Measurements from ENCODE around the gene PCIF1. TPM values are rescaled to one million over a fixed set of nuclear protein-coding genes. Genes with fewer than 3 reads are reported as not detected.

PCIF1 gene
- total RNA-seq, 1 experiment from 2014 or later, result 26.8 TPM

DNA sequence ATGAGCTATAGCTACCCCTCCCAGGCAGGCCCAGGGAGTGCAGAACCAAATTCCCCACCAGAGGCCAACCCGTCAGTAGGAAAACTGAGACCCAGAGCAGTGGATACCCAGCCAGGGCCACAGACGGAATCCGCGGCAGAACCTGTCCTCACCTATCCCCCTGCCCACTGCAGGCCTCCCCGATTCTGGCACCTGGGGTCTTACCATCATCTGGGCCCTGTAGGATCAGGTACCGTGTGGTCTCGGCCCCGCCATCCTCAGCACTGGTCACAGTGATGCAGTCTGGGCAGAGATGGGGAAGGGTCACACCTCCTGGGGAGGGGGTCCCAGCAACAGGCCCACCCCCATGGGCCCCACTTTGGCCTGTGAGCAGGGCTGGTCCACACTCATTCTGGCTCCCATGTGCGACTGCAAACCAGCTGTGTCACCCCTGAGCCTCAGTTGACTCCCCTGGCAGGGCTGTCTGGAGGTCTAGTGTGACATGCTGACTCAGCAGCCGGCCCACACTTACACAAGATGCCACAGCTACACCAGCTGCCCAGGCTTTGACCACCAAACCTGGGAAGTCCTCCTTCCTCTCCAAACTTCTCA is 33.7 kb downstream of the PCIF1 start:
- H3K79me2 ChIP-seq (ENCODE audit: insufficient read depth, low read length), result no peaks in the 10 kb centered on the region
- no peaks in the 10 kb centered on the region for H3K79me1 ChIP-seq (ENCODE audit: insufficient read depth, low read depth, low read length, poor library complexity, severe bottlenecking)
- no peak overlapping the region for H3K27ac ChIP-seq (ENCODE audit: insufficient read length, low read depth, low read length)
- Mint-ChIP-seq H3K27me3 (ENCODE audit: low read depth) (no peaks in the 10 kb centered on the region; the same call in 1 of the 2 replicates), H3K36me3 (ENCODE audit: insufficient read depth in 1 of 3, low read depth in 3 of 3) (peaks cover 4 to 41% (median 27%) of the 10 kb centered on the region in 3 experiments; a peak in 6 of 7 replicates), H3K27ac (no peak overlapping the region), H3K9me3 (no peaks in the 10 kb centered on the region; a peak in 1 of 5 replicates), H3K4me1 (peaks cover 12 to 14% of the 10 kb centered on the region in 2 experiments), H3K4me3 (no peak overlapping the region)
- H2AFZ ChIP-seq (ENCODE audit: low read length), result no peak overlapping the region
- no peaks in the 10 kb centered on the region for H3K9me3 ChIP-seq (ENCODE audit: control insufficient read depth, low read depth, low read length)
- H3K4me1 ChIP-seq (ENCODE audit: insufficient read depth, low read length), result no peaks in the 10 kb centered on the region
- no peak overlapping the region for H2BK12ac ChIP-seq (ENCODE audit: insufficient read length, low read depth, low read length)
- no peak overlapping the region for H2BK5ac ChIP-seq (ENCODE audit: insufficient read length, low read length)
- TF ChIP-seq, protein P1, sequence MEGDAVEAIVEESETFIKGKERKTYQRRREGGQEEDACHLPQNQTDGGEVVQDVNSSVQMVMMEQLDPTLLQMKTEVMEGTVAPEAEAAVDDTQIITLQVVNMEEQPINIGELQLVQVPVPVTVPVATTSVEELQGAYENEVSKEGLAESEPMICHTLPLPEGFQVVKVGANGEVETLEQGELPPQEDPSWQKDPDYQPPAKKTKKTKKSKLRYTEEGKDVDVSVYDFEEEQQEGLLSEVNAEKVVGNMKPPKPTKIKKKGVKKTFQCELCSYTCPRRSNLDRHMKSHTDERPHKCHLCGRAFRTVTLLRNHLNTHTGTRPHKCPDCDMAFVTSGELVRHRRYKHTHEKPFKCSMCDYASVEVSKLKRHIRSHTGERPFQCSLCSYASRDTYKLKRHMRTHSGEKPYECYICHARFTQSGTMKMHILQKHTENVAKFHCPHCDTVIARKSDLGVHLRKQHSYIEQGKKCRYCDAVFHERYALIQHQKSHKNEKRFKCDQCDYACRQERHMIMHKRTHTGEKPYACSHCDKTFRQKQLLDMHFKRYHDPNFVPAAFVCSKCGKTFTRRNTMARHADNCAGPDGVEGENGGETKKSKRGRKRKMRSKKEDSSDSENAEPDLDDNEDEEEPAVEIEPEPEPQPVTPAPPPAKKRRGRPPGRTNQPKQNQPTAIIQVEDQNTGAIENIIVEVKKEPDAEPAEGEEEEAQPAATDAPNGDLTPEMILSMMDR (conservative IDR thresholded peaks at IDR 0.05), result no peak
- H3K4me2 ChIP-seq (ENCODE audit: insufficient read depth, insufficient read length, low read length), result no peak overlapping the region
- H3K9ac ChIP-seq (ENCODE audit: extremely low read depth, insufficient read length, low read length), result no peak overlapping the region
- no peak overlapping the region for H3T11ph ChIP-seq (ENCODE audit: low read length)
- no peak for DNase-seq
- H3K14ac ChIP-seq (ENCODE audit: insufficient read depth, low read length), result no peak overlapping the region
- no CpG with 5 or more reads among the region's 10 CpGs for WGBS (ENCODE audit: extremely low coverage, insufficient read length, low lambda C conversion rate)
- no peak overlapping the region for H2BK120ac ChIP-seq (ENCODE audit: low read depth, low read length, poor library complexity, severe bottlenecking)
- H2BK20ac ChIP-seq (ENCODE audit: low read depth, low read length, poor library complexity, severe bottlenecking), result no peak overlapping the region
- H4K5ac ChIP-seq (ENCODE audit: insufficient read length, low read depth, low read length), result no peak overlapping the region
- H4K8ac ChIP-seq (replicated peaks; ENCODE audit: insufficient read length, low read depth, low read length), result no peak overlapping the region
- peaks cover 5% of the 10 kb centered on the region for H3K23me2 ChIP-seq (ENCODE audit: insufficient read length, low read depth, low read length, poor library complexity, severe bottlenecking)
- no peak overlapping the region for H3K18ac ChIP-seq (ENCODE audit: insufficient read length, low read depth, low read length)
- no peak overlapping the region for H3K4ac ChIP-seq (ENCODE audit: low read depth, low read length)
- no peaks in the 10 kb centered on the region for H3K27me3 ChIP-seq (ENCODE audit: insufficient read depth, low read length)
- H2BK15ac ChIP-seq (ENCODE audit: low read depth, low read length), result no peak overlapping the region
- no peak overlapping the region for H4K91ac ChIP-seq (ENCODE audit: insufficient read length, low read depth, low read length)
- no peak overlapping the region for H3K23ac ChIP-seq (ENCODE audit: insufficient read length, low read depth, low read length)
- no peak overlapping the region for H3K56ac ChIP-seq (ENCODE audit: insufficient read length, low read depth, low read length)
- no peak overlapping the region for H2AK5ac ChIP-seq (ENCODE audit: insufficient read length, low read length)
- no peaks in the 10 kb centered on the region for H4K20me1 ChIP-seq (ENCODE audit: control insufficient read depth, insufficient read depth, insufficient read length)
